GM18909 (cell line): ENCODE results near the gene SECISBP2.

Source experiments
- ATAC-seq: cut with Tn5 transposase; IDR thresholded peaks from one replicate; pipeline ENCODE4 v1.9.1; 2021; ENCODE audit warnings: mild to moderate bottlenecking; ENCODE audit not compliant: unreplicated experiment, poor library complexity

Gene SECISBP2

DNA sequence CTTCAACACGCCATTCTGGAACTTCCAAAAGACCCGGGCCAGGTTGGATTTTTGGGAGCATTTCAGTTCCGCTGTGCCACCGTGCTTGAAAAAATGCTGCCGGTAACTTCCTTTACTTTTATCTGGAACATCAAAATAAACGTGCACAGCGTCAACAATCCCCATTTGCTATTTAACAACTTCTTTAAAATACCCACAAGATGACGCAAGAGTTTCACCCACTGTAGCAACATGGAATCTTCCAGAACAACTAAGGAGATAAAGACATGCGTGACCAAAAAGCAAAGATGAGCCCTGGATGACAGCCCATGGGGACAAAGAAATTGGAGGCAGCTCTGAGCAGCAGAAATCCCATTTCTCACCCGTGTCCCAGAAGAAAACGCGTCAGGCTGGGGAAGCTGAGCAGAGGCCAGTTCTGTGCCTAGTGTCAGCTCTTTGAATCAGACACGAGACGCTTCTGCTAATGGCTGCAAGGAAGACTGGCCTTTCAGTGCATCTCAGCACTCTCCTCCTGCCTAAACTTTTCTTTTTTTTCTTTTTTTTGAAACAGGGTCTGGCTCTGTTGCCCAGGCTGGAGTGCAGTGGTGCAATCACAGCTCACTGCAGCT lies 61.3 kb downstream of the SECISBP2 start:
- ATAC-seq: no peak

DNA sequence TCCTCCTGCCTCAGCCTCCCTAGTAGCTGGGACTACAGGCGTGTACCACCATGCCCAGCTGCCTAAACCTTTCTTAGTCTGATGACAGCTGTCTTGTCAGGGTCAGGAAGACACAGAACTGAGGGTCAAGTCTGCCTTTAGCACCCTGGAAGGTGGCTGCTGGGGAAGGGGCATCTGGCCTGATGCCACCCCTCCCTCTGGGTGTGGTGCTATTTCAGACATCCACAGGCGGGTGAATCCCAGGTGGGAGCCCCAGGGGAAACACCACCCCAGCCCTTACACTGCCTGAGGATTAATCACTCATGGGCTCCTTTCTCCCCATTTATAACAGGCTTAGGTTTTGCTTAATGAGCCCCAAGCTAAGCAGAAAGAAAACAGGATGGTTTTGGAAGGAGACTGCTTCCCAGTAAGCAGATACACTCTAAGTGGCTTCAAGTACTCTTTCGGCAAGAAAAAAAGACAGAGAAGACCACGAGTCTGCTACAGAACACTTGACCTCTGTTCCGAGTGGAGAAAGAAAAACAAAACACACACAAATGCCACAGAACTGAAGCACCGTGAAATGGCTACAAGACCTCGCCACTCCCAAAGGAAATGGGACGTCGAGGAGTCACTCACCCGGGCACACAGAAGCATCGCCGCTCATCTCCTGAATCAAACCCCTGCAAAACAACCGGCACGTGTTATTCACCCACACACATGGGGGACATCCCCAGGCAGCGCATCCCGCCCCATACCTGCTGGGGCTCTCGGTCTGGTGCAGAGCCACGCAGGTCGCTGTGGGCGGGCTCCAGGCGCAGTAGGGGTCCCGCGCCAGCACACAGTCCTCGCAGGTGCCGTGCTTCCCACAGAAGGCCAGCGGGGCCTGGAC lies 62.4 kb downstream of the SECISBP2 start:
- no peak for ATAC-seq

- ATAC-seq: no peak
These were observed 63.0 kb downstream of the SECISBP2 start for GRCh38 chr9:89381308-89381609.

DNA sequence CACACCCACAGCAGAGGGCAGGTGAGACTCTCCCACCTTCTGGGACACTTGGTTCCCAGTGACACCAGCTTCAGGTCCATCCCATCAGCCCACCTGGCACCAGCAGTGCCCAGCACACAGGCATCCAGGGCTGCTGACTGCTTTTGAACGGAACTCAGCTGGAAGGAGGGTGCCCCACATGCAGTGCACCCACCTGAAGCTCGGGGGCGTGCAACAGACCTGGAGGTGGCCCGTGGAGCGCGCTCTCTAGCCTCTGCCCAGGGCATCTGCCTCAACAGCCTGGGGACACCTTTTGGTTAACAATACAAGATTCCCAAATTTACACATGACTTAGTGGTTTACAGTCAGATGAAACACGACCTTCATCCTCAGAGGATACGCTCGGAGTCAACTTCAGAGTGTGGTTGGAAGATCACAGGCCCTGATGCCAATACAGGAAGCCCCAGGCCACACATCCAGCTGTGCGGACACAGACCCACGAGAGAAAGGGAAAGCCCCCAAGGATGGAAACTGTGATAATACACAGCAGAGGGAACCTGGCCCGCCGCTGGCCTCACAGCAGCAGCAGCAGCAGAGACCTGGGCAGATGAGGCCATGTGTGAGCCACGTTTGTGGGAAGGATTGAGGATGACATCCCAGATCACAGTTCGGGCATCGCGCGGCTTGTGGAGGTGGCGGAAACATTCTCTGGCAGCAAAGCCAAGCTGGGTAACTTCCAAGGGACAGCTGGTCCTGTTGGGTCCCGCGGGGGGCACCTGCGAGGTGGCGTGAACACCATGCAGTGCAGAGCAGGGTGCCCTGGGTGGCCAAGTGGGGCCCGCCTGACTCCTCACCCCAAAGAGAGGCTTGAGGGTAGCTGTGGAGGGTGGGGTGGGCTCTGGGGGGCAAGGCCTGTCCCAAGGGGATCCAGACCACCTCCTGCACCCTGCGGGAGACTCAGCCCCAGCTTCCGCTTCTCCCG lies 64.0 kb downstream of the SECISBP2 start:
- ATAC-seq: no peak

GRCh38 chr9:89383030-89383720 lies 64.9 kb downstream of the SECISBP2 start:
- no peak for ATAC-seq

GRCh38 chr9:89383721-89384300 lies 65.5 kb downstream of the SECISBP2 start:
- no peak for ATAC-seq

DNA sequence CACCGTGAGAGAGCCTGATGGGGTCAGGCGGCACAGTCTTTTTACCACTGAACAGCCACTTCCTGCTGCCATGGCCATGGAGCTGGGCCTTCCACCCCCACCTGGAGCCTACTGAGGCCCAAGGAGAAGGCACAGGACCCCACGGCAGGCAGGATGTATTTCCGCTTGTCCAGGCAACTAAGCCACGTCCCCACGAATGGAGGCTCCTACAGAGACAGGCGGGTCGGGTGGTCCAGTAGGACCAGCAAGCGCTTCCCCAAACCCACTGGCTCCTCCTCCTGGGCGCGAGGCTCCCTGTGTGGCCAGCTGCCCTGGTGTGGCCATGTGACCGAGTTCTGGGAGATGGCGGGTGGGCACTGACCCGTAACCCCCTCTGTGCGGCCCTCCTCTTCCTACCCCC lies 66.5 kb downstream of the SECISBP2 start:
- ATAC-seq: no peak

- no peak for ATAC-seq
These were observed 67.9 kb downstream of the SECISBP2 start for GRCh38 chr9:89386206-89386605.

- no peak for ATAC-seq
These were observed 68.5 kb downstream of the SECISBP2 start for GRCh38 chr9:89386797-89387196.

DNA sequence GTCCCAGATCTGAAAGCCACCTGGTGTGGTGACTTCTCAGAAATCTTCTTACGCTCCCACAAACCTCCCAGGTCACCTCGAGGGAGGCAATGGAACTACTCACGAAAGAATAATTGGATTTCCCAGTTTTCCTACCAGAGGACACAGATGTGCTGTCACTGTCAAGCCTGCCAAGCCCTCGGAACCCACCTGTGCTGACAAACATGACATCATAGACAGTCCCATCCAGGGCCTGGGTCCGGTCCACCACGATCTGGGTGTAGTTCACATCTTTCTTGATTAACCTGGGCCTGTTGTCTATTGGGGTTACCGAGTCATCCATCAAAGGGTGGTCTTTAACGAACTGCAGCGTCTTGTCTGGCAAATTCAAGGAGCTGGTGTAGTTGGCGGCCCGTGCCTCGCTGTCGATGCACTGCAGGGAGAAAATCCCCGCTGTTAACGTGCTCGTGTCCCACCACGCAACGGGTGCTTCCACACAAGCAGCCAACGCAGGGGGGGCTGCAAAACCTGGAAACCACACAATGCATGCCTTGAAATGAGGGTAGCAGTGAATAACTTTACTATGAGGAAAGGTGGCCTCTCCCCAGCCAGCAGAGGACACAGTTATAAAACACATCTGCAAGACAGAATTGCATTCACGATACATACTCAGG lies 69.0 kb downstream of the SECISBP2 start:
- ATAC-seq: no peak

DNA sequence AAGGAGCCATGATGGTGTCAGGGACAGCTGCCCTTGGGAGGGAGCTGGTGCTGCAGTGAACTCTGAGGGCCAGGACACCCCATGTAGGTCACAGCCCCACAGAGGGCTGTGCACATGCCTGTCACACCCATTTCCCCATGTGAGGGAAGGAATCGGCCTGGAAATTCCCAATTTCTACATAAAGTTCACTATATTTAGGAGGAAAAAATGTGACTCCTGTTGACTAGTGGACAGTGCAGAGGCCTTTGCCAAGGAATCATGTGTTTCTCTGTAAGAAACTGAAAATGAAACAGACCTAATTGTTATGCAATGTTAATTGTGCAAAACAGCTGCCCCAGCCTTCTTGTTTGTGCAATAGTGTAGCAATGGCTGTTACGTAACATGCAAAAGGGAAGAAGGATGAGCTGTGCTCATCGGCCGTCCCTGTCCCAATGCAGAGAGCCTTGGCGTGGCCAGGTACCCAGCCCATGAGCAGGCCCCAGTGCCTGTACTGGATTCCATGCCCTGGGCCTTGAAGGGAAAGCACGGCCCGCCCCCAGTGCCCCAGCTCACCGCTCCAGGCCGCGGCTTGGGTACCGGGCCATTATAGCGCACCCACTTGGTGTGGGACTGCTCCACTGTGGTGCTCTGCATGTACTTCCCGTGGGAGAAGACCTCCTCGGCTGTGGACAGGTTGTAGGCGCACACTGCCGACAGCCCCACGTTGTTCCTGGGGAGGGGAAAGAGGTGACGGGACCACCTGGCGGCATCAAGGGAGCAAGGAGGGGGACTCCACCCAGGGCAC lies 70.0 kb downstream of the SECISBP2 start:
- no peak for ATAC-seq

- no peak for ATAC-seq
These were observed 70.5 kb downstream of the SECISBP2 start for GRCh38 chr9:89388868-89389177.

DNA sequence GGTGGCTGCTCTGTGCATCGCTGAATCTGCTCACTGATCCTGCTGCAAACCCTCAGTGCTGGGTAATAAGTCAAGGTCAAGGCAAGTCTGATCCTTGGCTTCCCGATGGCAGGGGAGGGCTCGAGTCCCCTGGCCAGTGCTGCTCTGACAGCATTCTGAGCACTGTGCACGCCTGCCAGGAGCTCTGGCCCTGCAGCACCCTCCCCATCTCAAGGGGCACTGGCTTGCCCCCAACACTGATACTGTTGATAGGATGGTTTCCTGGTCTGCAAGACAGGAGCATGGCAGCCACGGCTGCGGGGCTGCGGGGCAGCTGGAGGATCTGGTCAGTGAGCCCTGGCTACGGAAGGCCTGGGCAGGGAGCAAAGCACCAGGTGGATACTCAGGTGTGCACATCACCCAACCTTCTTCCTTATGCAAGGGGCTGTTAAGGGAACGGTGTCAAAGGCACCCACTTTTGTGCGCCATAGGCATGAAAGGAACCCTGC lies 71.8 kb downstream of the SECISBP2 start:
- no peak for ATAC-seq

GRCh38 chr9:89390578-89391116 lies 72.3 kb downstream of the SECISBP2 start:
- no peak for ATAC-seq

DNA sequence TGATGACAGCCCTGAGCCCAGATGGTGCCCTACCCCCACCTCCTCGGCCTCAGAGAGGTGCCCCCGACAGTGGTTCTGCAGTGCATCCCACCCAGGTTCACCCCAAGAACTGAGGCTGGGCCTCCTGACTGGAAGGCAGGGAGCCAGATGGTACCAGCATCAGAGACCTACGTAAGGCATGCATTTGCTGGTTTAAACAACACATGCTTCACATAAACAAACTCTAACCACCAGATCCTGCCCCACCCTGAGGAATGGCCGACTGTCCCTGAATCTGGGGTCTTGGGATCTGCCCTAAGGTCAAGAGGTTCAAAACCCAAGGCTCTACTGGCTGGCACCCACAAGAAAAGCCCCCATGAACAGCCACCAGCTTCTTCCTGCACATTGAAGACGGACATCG lies 73.3 kb downstream of the SECISBP2 start:
- no peak for ATAC-seq

GRCh38 chr9:89394412-89394811 lies 76.1 kb downstream of the SECISBP2 start:
- ATAC-seq: no peak

DNA sequence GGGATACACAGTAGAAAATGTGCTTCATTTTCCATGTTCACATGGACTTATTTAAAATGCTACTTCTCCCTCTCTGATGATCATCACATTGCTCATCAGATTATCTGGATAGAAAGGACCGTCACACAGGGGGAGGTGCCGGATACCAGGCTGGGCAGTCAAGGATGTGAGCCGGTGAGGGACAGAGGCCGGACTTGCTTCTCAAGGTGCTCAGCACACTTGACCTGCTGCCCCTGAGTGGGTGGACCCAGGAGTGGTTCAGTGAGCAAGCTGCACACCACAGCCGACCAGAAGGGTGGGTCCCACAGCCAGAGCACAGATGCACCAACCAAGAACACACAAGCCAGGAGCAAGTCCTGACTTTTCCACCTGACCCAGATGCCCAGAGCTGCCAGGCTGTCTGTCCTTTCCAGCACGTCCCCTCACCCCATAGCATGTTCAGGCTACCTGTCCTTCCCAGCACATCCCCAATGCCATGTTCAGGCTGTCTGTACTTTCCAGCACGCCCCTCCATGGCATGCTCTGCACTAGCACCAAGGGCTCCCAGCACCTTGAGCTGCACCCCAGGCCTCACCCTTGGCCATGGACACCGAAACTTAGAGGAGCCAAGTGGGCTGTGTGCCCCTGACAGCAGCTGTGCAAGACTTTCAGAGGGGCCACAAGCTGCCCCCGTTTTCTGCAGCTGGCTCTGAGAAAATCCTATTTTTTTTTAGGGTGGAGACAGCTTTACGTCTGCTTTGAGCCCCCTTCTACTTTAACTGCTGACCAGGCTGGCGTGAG lies 77.8 kb downstream of the SECISBP2 start:
- no peak for ATAC-seq

DNA sequence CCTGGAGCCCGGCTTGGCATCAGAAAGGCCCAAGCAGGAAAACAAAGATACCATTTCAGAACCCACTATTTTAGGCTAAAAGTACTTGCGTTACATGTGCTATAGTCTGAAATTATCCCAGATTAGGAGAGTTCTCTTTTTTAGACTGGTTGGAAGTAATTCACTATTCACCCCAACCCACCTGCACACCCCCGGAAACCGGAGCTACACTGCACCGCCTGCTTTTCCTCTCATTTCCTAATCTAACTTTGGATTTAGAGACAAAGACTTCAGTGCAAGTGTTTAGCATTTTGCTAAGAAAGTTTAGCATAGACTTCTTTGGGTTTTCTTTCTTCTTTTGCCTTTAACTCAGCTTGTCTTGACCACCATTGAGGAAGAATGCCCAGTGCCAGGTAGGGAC lies 79.2 kb downstream of the SECISBP2 start:
- no peak for ATAC-seq
